ENCODE data around the gene TSGA10IP. TPM values are rescaled to one million over a fixed set of nuclear protein-coding genes. Genes with fewer than 3 reads are reported as not detected.
A peak's percentile ranks its signal among the peaks of the same experiment; 100 is the strongest.

The TSGA10IP gene
- total and polyA plus RNA-seq, 11 donors, result 0.51 TPM; not detected in 10

- H3K36me3 ChIP-seq, result peaks cover 0 to 29% (median 17%) of the 10 kb centered on the region in 9 donors
- H3K27ac ChIP-seq, result peak overlapping the region; percentile 75 to 98 (median 92)
- H3K9me3 ChIP-seq, result no peaks in the 10 kb centered on the region
- H3K4me3 ChIP-seq, result peak overlapping the region; percentile 85 to 100 (median 95)
- WGBS, 4 donors, result 1 to 2% (median 1%) methylated on average over 20 to 60 of the region's 60 CpGs
- TF ChIP-seq POLR2A (IDR thresholded peaks at IDR 0.05) (no peak), CTCF (IDR thresholded peaks at IDR 0.05) (no peak)
- H3K4me1 ChIP-seq, result peaks cover 16 to 52% (median 46%) of the 10 kb centered on the region in 12 donors
- peak in 3 of 4 donors; percentile 0 to 38 (median 36) for ATAC-seq
- H3K27me3 ChIP-seq, result no peaks in the 10 kb centered on the region
- peak in 2 of 5 donors; percentile 62 to 64 for DNase-seq
- intact Hi-C loops (cut with DNase I), result loop anchor here in 9 of 10 donors (1.0 to 5.0 kb wide), 8 partner anchors 29 to 256 kb away; partner anchors contain the start of genes SART1 (in 4 of the 9), FIBP (in 3 of the 9), CCDC85B (in 1 of the 9) and MUS81 (in 1 of the 9)
These were observed 25.5 kb upstream of the TSGA10IP start for GRCh38 chr11:65919573-65920371.

- H3K4me3 ChIP-seq, result peak overlapping the region; percentile 85 to 100 (median 95)
- DNase-seq, result peak in 1 of 5 donors; percentile 13
- no peaks in the 10 kb centered on the region for H3K27me3 ChIP-seq
- H3K36me3 ChIP-seq, result peaks cover 0 to 29% (median 17%) of the 10 kb centered on the region in 9 donors
- peak overlapping the region in 7 of 12 donors; percentile 89 to 98 (median 93) for H3K27ac ChIP-seq
- 54 to 72% (median 64%) methylated on average over 11 to 15 of the region's 15 CpGs for WGBS, 4 donors
- TF ChIP-seq POLR2A (IDR thresholded peaks at IDR 0.05) (no peak), CTCF (IDR thresholded peaks at IDR 0.05) (no peak)
- peaks cover 16 to 46% (median 40%) of the 10 kb centered on the region in 12 donors for H3K4me1 ChIP-seq
- no peaks in the 10 kb centered on the region for H3K9me3 ChIP-seq
- ATAC-seq, result no peak
- intact Hi-C loops (cut with DNase I), result loop anchor here in 5 of 10 donors (5.0 kb wide), 3 partner anchors 37 to 42 kb away; partner anchors contain the start of gene SART1 (in 2 of the 5)
These were observed 24.9 kb upstream of the TSGA10IP start for GRCh38 chr11:65920372-65920802.

GRCh38 chr11:65921033-65921555 lies 24.2 kb upstream of the TSGA10IP start:
- DNase-seq (no peak), ATAC-seq (no peak)
- WGBS, 4 donors, result 83 to 91% (median 87%) methylated on average over 12 of the region's 12 CpGs
- TF ChIP-seq CTCF (IDR thresholded peaks at IDR 0.05), result no peak
- no peak for TF ChIP-seq POLR2A (IDR thresholded peaks at IDR 0.05)
- peak overlapping the region in 3 of 12 donors; percentile 87 to 100 (median 96) for H3K4me3 ChIP-seq
- intact Hi-C loops (cut with DNase I), result loop anchor here in 5 of 10 donors (5.0 kb wide), 3 partner anchors 36 to 41 kb away; partner anchors contain the start of gene SART1 (in 2 of the 5)
- H3K36me3 ChIP-seq, result peaks cover 0 to 29% (median 17%) of the 10 kb centered on the region in 9 donors
- no peak overlapping the region for H3K27ac ChIP-seq
- no peaks in the 10 kb centered on the region for H3K27me3 ChIP-seq
- no peaks in the 10 kb centered on the region for H3K9me3 ChIP-seq
- peaks cover 16 to 38% (median 33%) of the 10 kb centered on the region in 12 donors for H3K4me1 ChIP-seq

GRCh38 chr11:65921876-65922275 lies 23.4 kb upstream of the TSGA10IP start:
- ATAC-seq (no peak), DNase-seq (no peak)
- 88 to 91% (median 89%) methylated on average over 10 of the region's 10 CpGs for WGBS, 4 donors
- no peaks in the 10 kb centered on the region for H3K27me3 ChIP-seq
- peaks cover 15 to 31% (median 25%) of the 10 kb centered on the region in 12 donors for H3K4me1 ChIP-seq
- no peak overlapping the region for H3K4me3 ChIP-seq
- intact Hi-C loops (cut with DNase I), result loop anchor here in 5 of 10 donors (5.0 kb wide), 3 partner anchors 35 to 40 kb away; partner anchors contain the start of gene SART1 (in 2 of the 5)
- no peak overlapping the region for H3K27ac ChIP-seq
- TF ChIP-seq CTCF (IDR thresholded peaks at IDR 0.05), result no peak
- TF ChIP-seq POLR2A (IDR thresholded peaks at IDR 0.05), result no peak
- H3K36me3 ChIP-seq, result peaks cover 0 to 29% (median 17%) of the 10 kb centered on the region in 9 donors
- H3K9me3 ChIP-seq, result no peaks in the 10 kb centered on the region

Data from heart left ventricle (tissue), 16 donors.